ENCODE data around the gene EFTUD2. TPM values are rescaled to one million over a fixed set of nuclear protein-coding genes. Genes with fewer than 3 reads are reported as not detected.

EFTUD2 gene
- total and polyA plus RNA-seq, 2 of the 13 experiments (the other 11 are each of a cell fraction or from before 2014, with no cell fraction given): 111 to 137 TPM

GRCh38 chr17:44911133-44912001 lies 12.1 kb upstream of the EFTUD2 start (continued):
- TF ChIP-seq ZBTB25 (CRISPR knock-in tag; IDR thresholded peaks at IDR 0.05) (no peak), SMC3 (IDR thresholded peaks at IDR 0.05; ENCODE audit: low read length) (peak; percentile 22; the same call in 1 of the 2 replicates), ZNF562 (CRISPR knock-in tag; IDR thresholded peaks at IDR 0.05; ENCODE audit: borderline replicate concordance) (no peak), DR1 (CRISPR knock-in tag; IDR thresholded peaks at IDR 0.05) (no peak), ZNF142 (CRISPR knock-in tag; IDR thresholded peaks at IDR 0.05) (no peak), ZNF34 (CRISPR knock-in tag; IDR thresholded peaks at IDR 0.05; ENCODE audit: borderline replicate concordance) (no peak), FOXA1 (IDR thresholded peaks at IDR 0.05) (no peak), FOXA1 (CRISPR knock-in tag; IDR thresholded peaks at IDR 0.05) (no peak), ZNF776 (CRISPR knock-in tag; IDR thresholded peaks at IDR 0.05) (0 out of 2 replicates have a peak, but pooled peaks have one; percentile 20), CEBPB (IDR thresholded peaks at IDR 0.05; ENCODE audit: borderline replicate concordance, low read depth, low read length) (no peak), ZC3H13 (CRISPR knock-in tag; IDR thresholded peaks at IDR 0.05) (peak; percentile 63; the same call in 1 of the 2 replicates), TFDP1 (CRISPR knock-in tag; IDR thresholded peaks at IDR 0.05; ENCODE audit: borderline replicate concordance) (peak; percentile 43; the same call in 1 of the 2 replicates), ZSCAN22 (CRISPR knock-in tag; IDR thresholded peaks at IDR 0.05) (no peak), TEAD2 (CRISPR knock-in tag; IDR thresholded peaks at IDR 0.05) (no peak), JDP2 (CRISPR knock-in tag; IDR thresholded peaks at IDR 0.05; ENCODE audit: borderline replicate concordance) (no peak), NFIC (IDR thresholded peaks at IDR 0.05; ENCODE audit: low read length) (no peak), THAP9 (CRISPR knock-in tag; IDR thresholded peaks at IDR 0.05; ENCODE audit: borderline replicate concordance) (peak; percentile 72), CCAR2 (optimal IDR thresholded peaks at IDR 0.05; ENCODE audit: low read depth, low read length) (no peak)
